GM12878 (cell line): ENCODE results near the gene UBAP2. TPM values are rescaled to one million over a fixed set of nuclear protein-coding genes. Genes with fewer than 3 reads are reported as not detected.

Source experiments
- ATAC-seq: fragments of 200-7000 bp; cut with Tn5 transposase; 3 replicates; pipeline ENCODE4 v1.9.1; 2020; ENCODE audit warnings: mild to moderate bottlenecking, moderate library complexity
- BruUV-seq: library from RNA; stranded (reverse); fragments of 400-500 nt; replicated peaks from 2 replicates; lab custom pipeline; 2021; lab: Mats Ljungman, UMichigan
- CTCF ChIA-PET: fragments of 300-600 bp; sonication (Branson Sonifier 250); formaldehyde crosslinking; extraction: SDS; loops from one replicate; lab custom pipeline; 2021; ENCODE audit warnings: inconsistent platforms; lab: Yijun Ruan, JAX
- POLR2A ChIA-PET: fragments of 350-600 bp; formaldehyde crosslinking; extraction: SDS; loops from one replicate; lab custom pipeline; 2021; ENCODE audit warnings: inconsistent platforms; lab: Charles Lee
- RAD21 ChIA-PET: fragments of 300-600 bp; sonication (Branson Sonifier 250); formaldehyde crosslinking; loops from one replicate; lab custom pipeline; 2023; ENCODE audit warnings: antibody characterized with exemption; ENCODE audit not compliant: unreplicated experiment; lab: Charles Lee
- SMC1A ChIA-PET: fragments of 300-600 bp; sonication (Branson Sonifier 250); formaldehyde crosslinking; loops from one replicate; lab custom pipeline; 2023; ENCODE audit not compliant: unreplicated experiment, uncharacterized antibody; lab: Charles Lee
- DNase-seq: peaks from one replicate; pipeline ENCODE4 v3.0.0-alpha.2; 2011; ENCODE audit warnings: low read depth, low spot score
- FAIRE-seq: peaks from 3 replicates; lab custom pipeline; 2011; peaks lifted over from hg19 to GRCh38; lab: Jason Lieb, UNC
- H2AFZ ChIP-seq: 2 replicates; pipeline ENCODE4 v1.6.0; 2011; ENCODE audit warnings: low read depth, low read length, control low read depth; ENCODE audit not compliant: control insufficient read depth
- H3K27ac ChIP-seq: 2 replicates; pipeline ENCODE4 v1.5.1; 2011; ENCODE audit warnings: control low read depth; ENCODE audit not compliant: control insufficient read depth, insufficient read depth
- H3K27me3 ChIP-seq, 2 experiments: replicated peaks in 1 of 2; 2 replicates each; pipeline versions ENCODE4 v1.6.0 to v1.6.1; 2011; ENCODE audit warnings: low read length in 1 of 2; ENCODE audit not compliant: control insufficient read depth in 2 of 2, insufficient read depth in 2 of 2
- H3K36me3 ChIP-seq, 2 experiments: 2 replicates each; pipeline ENCODE4 v1.5.1; 2011; ENCODE audit warnings: low read length in 1 of 2; ENCODE audit not compliant: control insufficient read depth in 2 of 2, insufficient read depth in 2 of 2
- H3K4me1 ChIP-seq: 2 replicates; pipeline ENCODE4 v1.6.1; 2011; ENCODE audit warnings: mild to moderate bottlenecking, low read length, moderate library complexity, mixed read lengths; ENCODE audit not compliant: control insufficient read depth, insufficient read depth
- H3K4me2 ChIP-seq: 2 replicates; pipeline ENCODE4 v1.6.0; 2011; ENCODE audit warnings: control low read depth; ENCODE audit not compliant: control insufficient read depth, insufficient read depth
- H3K4me3 ChIP-seq: fragments of 200-600 bp; sonication (generic); 2 replicates; pipeline ENCODE4 v1.5.1; 2016
- H3K79me2 ChIP-seq: 2 replicates; pipeline ENCODE4 v1.6.0; 2011; ENCODE audit warnings: low read length; ENCODE audit not compliant: control insufficient read depth, insufficient read depth
- H3K9ac ChIP-seq: 2 replicates; pipeline ENCODE4 v1.8.0; 2011; ENCODE audit warnings: low read length, control low read depth, mixed read lengths; ENCODE audit not compliant: control insufficient read depth, insufficient read depth
- H3K9me3 ChIP-seq: replicated peaks from 3 replicates; pipeline ENCODE4 v1.5.1; 2011; ENCODE audit warnings: mild to moderate bottlenecking, low read length; ENCODE audit not compliant: control insufficient read depth, insufficient read depth
- H4K20me1 ChIP-seq: 2 replicates; pipeline ENCODE4 v1.6.0; 2011; ENCODE audit not compliant: control insufficient read depth, insufficient read depth
- ATF3 ChIP-seq: IDR thresholded peaks from 2 replicates; pipeline ENCODE4 v1.6.1; 2011; ENCODE audit warnings: low read depth, mild to moderate bottlenecking, low read length, moderate library complexity, borderline replicate concordance; ENCODE audit errors: extremely low read depth
- IRF4 ChIP-seq: IDR thresholded peaks from 2 replicates; pipeline ENCODE4 v1.6.1; 2011; ENCODE audit warnings: low read depth, low read length
- IRF5 ChIP-seq: fragments of 450-650 bp; IDR thresholded peaks from 2 replicates; pipeline ENCODE4 v1.6.1; 2017; ENCODE audit warnings: borderline replicate concordance
- JUNB ChIP-seq: IDR thresholded peaks from 2 replicates; pipeline ENCODE4 v1.6.1; 2016; ENCODE audit warnings: antibody characterized with exemption, mild to moderate bottlenecking
- MXI1 ChIP-seq: fragments of 150-350 bp; IDR thresholded peaks from 2 replicates; pipeline ENCODE4 v1.6.1; 2011; ENCODE audit warnings: low read depth, mild to moderate bottlenecking, inconsistent platforms, low read length, improper control_type of control experiment
- NR2C1 ChIP-seq: fragments of 450-650 bp; IDR thresholded peaks from 2 replicates; pipeline ENCODE4 v1.6.1; 2017; ENCODE audit warnings: antibody characterized with exemption, mild to moderate bottlenecking, moderate library complexity
- PAX8 ChIP-seq: fragments of 450-650 bp; IDR thresholded peaks from 2 replicates; pipeline ENCODE4 v1.6.1; 2017; ENCODE audit warnings: mild to moderate bottlenecking, moderate library complexity
- POLR2AphosphoS2 ChIP-seq: IDR thresholded peaks from 2 replicates; pipeline ENCODE4 v1.6.1; 2011; ENCODE audit warnings: low read depth, mild to moderate bottlenecking, low read length, improper control_type of control experiment, moderate library complexity
- PRDM15 ChIP-seq: fragments of 450-650 bp; formaldehyde crosslinking; IDR thresholded peaks from 2 replicates; pipeline ENCODE4 v1.4.0; 2020; ENCODE audit warnings: mild to moderate bottlenecking, moderate library complexity
- RAD51 ChIP-seq: fragments of 450-650 bp; IDR thresholded peaks from 2 replicates; pipeline ENCODE4 v1.6.1; 2016; ENCODE audit warnings: moderate library complexity, mild to moderate bottlenecking, inconsistent platforms
- RBBP5 ChIP-seq: fragments of 200-600 bp; sonication (generic); conservative IDR thresholded peaks from 2 replicates; pipeline ENCODE4 v1.6.1; 2016
- SMARCA5 ChIP-seq: fragments of 450-650 bp; IDR thresholded peaks from 2 replicates; pipeline ENCODE4 v1.6.1; 2017; ENCODE audit warnings: mild to moderate bottlenecking
- TAF1 ChIP-seq: IDR thresholded peaks from 2 replicates; pipeline ENCODE4 v1.6.1; 2011; ENCODE audit warnings: mild to moderate bottlenecking, low read depth, low read length, borderline replicate concordance
- TCF3 ChIP-seq: IDR thresholded peaks from 2 replicates; pipeline ENCODE4 v1.6.1; 2012; ENCODE audit warnings: low read depth, mild to moderate bottlenecking, low read length, borderline replicate concordance; ENCODE audit not compliant: insufficient read depth
- ZBTB4 ChIP-seq: fragments of 450-650 bp; formaldehyde crosslinking; IDR thresholded peaks from 2 replicates; pipeline ENCODE4 v1.4.0; 2022; ENCODE audit warnings: mild to moderate bottlenecking, moderate library complexity
- WGBS: methylation state at CpG from one replicate; pipeline ENCODE4 v1.1.6; 2016; ENCODE audit warnings: low lambda C conversion rate; ENCODE audit not compliant: insufficient replicate concordance, insufficient coverage; ENCODE audit errors: missing lambda C conversion rate; 5-methylcytosine and 5-hydroxymethylcytosine counted together
- in situ Hi-C: fragments of 300-500 bp; cut with MboI; formaldehyde crosslinking; loops from 9 replicates; pipeline ENCODE4 v1.14.3; 2018; ENCODE audit warnings: mixed read lengths
- intact Hi-C: fragments of 100-400 bp; cut with micrococcal nuclease; formaldehyde crosslinking; loops from one replicate; pipeline ENCODE4 v1.14.2; 2022; ENCODE audit not compliant: unreplicated experiment
- polyA plus RNA-seq, 11 experiments: library from polyadenylated mRNA; depleted of rRNA in 4 of 11; unstranded in 6 of 11; stranded (reverse) in 5 of 11; fragments of >200 nt; fragmentation: Nextera tagmentation in 4 of 11; fragmentation: Illumina TruSeq in 1 of 11; extraction: Ambion mirVana in 4 of 11; extraction: Trizol in 1 of 11; gene quantifications; 1 replicate in 1 of 11; 2 replicates in 10 of 11; pipeline versions ENCODE4 v1.2.1 to v1.2.3, GENCODE V29; 2011 to 2016; ENCODE audit warnings: inconsistent platforms in 2 of 11, missing spikeins in 2 of 11, low read depth in 1 of 11
- total RNA-seq, 4 experiments: library from RNA; depleted of rRNA in 3 of 4; stranded (reverse); fragments of >200 nt in 3 of 4; fragmentation: Illumina TruSeq in 1 of 4; extraction: Trizol in 1 of 4; gene quantifications; 2 replicates each; pipeline versions ENCODE4 v1.2.1 to v1.2.3, GENCODE V29; 2013 to 2021

The UBAP2 gene
- total and polyA plus RNA-seq, 10 of the 15 experiments (the other 5 are each of a cell fraction or from before 2014, with no cell fraction given): 8.5 to 48.2 (median 28.1) TPM

- POLR2A ChIA-PET: no interaction called here
- Histone ChIP-seq H3K9me3 (no peaks in the 10 kb centered on the region), H3K4me1 (no peaks in the 10 kb centered on the region), H4K20me1 (no peaks in the 10 kb centered on the region), H3K27ac (no peak overlapping the region), H3K79me2 (no peaks in the 10 kb centered on the region), H3K4me3 (no peak overlapping the region), H3K4me2 (no peak overlapping the region), H3K36me3 (no peaks in the 10 kb centered on the region), H2AFZ (no peak overlapping the region), H3K9ac (no peak overlapping the region), H3K27me3 (no peaks in the 10 kb centered on the region)
- CTCF ChIA-PET: interaction anchor here (0.5 kb wide), 1 partner anchor 18 kb away, joined by 3 read pairs; no protein-coding TSS in a partner anchor
- RAD21 ChIA-PET: no interaction called here
- SMC1A ChIA-PET: no interaction called here
- 52% methylated on average over 3 of the region's 3 CpGs for WGBS
- no peak for ATAC-seq
- in situ Hi-C loops: no loop called here
- FAIRE-seq: no peak
- DNase-seq: no peak
- no TSS peak for BruUV-seq
- intact Hi-C loops: no loop called here
- no peak for TF ChIP-seq IRF4
- TF ChIP-seq IRF5: no peak
- TF ChIP-seq RBBP5: no peak
- TF ChIP-seq PAX8: no peak
- no peak for TF ChIP-seq TAF1
- TF ChIP-seq POLR2AphosphoS2: no peak
- TF ChIP-seq ATF3: no peak
- no peak for TF ChIP-seq JUNB
- TF ChIP-seq NR2C1: no peak
- TF ChIP-seq RAD51: no peak
- TF ChIP-seq PRDM15 (CRISPR knock-in tag): no peak
- no peak for TF ChIP-seq ZBTB4 (CRISPR knock-in tag)
- TF ChIP-seq MXI1: no peak
- TF ChIP-seq TCF3: no peak
- TF ChIP-seq SMARCA5: no peak
These were observed 11.3 kb upstream of the UBAP2 start for GRCh38 chr9:34059954-34060353.
